Uterus (tissue), 2 donors: Measurements from ENCODE around the gene ANKRD26.

Experiments used
- POLR2A ChIP-seq, 2 donors: fragments of 450-650 bp; IDR thresholded peaks; one replicate each; pipeline ENCODE4 v1.6.1; 2016; ENCODE audit warnings: antibody characterized with exemption in 2 of 2, mild to moderate bottlenecking in 1 of 2, moderate library complexity in 1 of 2
- TF ChIP-seq, protein P1 (sequence below), 4 experiments: fragments of 200-600 bp in 2 of 4; fragments of 450-650 bp in 2 of 4; sonication (generic) in 2 of 4; IDR thresholded peaks; one replicate each; pipeline ENCODE4 v1.5.1; 2016 to 2019; ENCODE audit warnings: antibody characterized with exemption in 4 of 4, mild to moderate bottlenecking in 2 of 4, moderate library complexity in 1 of 4

DNA sequence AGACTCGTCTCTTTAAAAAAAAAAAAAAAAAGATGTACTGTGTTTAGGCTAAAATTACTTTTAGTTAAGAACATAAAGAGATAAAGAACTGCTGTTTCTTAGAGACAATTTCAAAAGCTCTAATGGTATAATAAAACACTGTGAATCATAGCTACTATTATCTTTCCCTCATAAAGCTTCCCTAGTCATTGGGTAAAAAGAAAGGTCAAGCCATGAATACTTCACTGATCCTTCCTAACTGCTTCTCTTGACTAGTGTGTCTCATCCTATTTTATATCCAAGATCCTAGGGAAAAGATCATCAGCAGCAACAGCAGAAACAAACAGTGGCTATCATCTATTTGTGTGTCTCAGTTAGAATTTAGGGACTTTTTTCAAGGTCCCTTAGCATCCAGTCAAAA lies 43.4 kb upstream of the ANKRD26 start:
- no peak for TF ChIP-seq POLR2A (IDR thresholded peaks at IDR 0.05)
- TF ChIP-seq, protein P1, sequence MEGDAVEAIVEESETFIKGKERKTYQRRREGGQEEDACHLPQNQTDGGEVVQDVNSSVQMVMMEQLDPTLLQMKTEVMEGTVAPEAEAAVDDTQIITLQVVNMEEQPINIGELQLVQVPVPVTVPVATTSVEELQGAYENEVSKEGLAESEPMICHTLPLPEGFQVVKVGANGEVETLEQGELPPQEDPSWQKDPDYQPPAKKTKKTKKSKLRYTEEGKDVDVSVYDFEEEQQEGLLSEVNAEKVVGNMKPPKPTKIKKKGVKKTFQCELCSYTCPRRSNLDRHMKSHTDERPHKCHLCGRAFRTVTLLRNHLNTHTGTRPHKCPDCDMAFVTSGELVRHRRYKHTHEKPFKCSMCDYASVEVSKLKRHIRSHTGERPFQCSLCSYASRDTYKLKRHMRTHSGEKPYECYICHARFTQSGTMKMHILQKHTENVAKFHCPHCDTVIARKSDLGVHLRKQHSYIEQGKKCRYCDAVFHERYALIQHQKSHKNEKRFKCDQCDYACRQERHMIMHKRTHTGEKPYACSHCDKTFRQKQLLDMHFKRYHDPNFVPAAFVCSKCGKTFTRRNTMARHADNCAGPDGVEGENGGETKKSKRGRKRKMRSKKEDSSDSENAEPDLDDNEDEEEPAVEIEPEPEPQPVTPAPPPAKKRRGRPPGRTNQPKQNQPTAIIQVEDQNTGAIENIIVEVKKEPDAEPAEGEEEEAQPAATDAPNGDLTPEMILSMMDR (IDR thresholded peaks at IDR 0.05): no peak
